H9 (cell line): ENCODE results near the gene HAUS7. TPM values are rescaled to one million over a fixed set of nuclear protein-coding genes. Genes with fewer than 3 reads are reported as not detected.

Experiments used
- DNase-seq: peaks from one replicate; pipeline ENCODE4 v3.0.0-alpha.2; 2017
- H2AFZ ChIP-seq: one replicate; pipeline ENCODE4 v1.6.1; 2013; ENCODE audit warnings: mild to moderate bottlenecking, low read length, control low read depth, moderate library complexity
- H2AK5ac ChIP-seq: 2 replicates; pipeline ENCODE4 v1.6.1; 2013; ENCODE audit warnings: low read length, control low read depth, mixed read lengths; ENCODE audit not compliant: insufficient read length
- H2BK120ac ChIP-seq: one replicate; pipeline ENCODE4 v1.6.1; 2013; ENCODE audit warnings: low read depth, mild to moderate bottlenecking, low read length, control low read depth, inconsistent platforms; ENCODE audit not compliant: poor library complexity, severe bottlenecking
- H2BK12ac ChIP-seq: 2 replicates; pipeline ENCODE4 v1.6.1; 2013; ENCODE audit warnings: low read length, control low read depth, mixed read lengths, low read depth; ENCODE audit not compliant: insufficient read length
- H2BK15ac ChIP-seq: 2 replicates; pipeline ENCODE4 v1.6.1; 2013; ENCODE audit warnings: low read depth, low read length, control low read depth
- H2BK20ac ChIP-seq: one replicate; pipeline ENCODE4 v1.6.1; 2013; ENCODE audit warnings: low read depth, mild to moderate bottlenecking, low read length, control low read depth, inconsistent platforms; ENCODE audit not compliant: poor library complexity, severe bottlenecking
- H2BK5ac ChIP-seq: 2 replicates; pipeline ENCODE4 v1.6.1; 2013; ENCODE audit warnings: low read length, control low read depth, mixed read lengths; ENCODE audit not compliant: insufficient read length
- H3K14ac ChIP-seq: 2 replicates; pipeline ENCODE4 v1.6.1; 2013; ENCODE audit warnings: low read length, control low read depth; ENCODE audit not compliant: insufficient read depth
- H3K18ac ChIP-seq: 2 replicates; pipeline ENCODE4 v1.6.1; 2013; ENCODE audit warnings: low read depth, mild to moderate bottlenecking, mixed read lengths, low read length, control low read depth; ENCODE audit not compliant: insufficient read length
- H3K23ac ChIP-seq: 2 replicates; pipeline ENCODE4 v1.6.1; 2013; ENCODE audit warnings: low read length, control low read depth, mixed read lengths, low read depth; ENCODE audit not compliant: insufficient read length
- H3K23me2 ChIP-seq: 2 replicates; pipeline ENCODE4 v1.6.1; 2013; ENCODE audit warnings: low read depth, mild to moderate bottlenecking, mixed read lengths, low read length, control low read depth; ENCODE audit not compliant: insufficient read length, poor library complexity, severe bottlenecking
- H3K27ac ChIP-seq: 2 replicates; pipeline ENCODE4 v1.5.1; 2013; ENCODE audit warnings: low read length, control low read depth, mixed read lengths, low read depth; ENCODE audit not compliant: insufficient read length
- H3K27me3 ChIP-seq: 2 replicates; pipeline ENCODE4 v1.6.1; 2013; ENCODE audit warnings: low read length, control low read depth, inconsistent platforms; ENCODE audit not compliant: insufficient read depth
- H3K4ac ChIP-seq: 2 replicates; pipeline ENCODE4 v1.6.1; 2013; ENCODE audit warnings: low read depth, mild to moderate bottlenecking, control low read depth, inconsistent platforms, low read length, moderate library complexity
- H3K4me1 ChIP-seq: 2 replicates; pipeline ENCODE4 v1.6.1; 2013; ENCODE audit warnings: low read length, control low read depth, inconsistent platforms; ENCODE audit not compliant: insufficient read depth
- H3K4me2 ChIP-seq: 2 replicates; pipeline ENCODE4 v1.6.1; 2013; ENCODE audit warnings: low read length, control low read depth, mixed read lengths; ENCODE audit not compliant: insufficient read length, insufficient read depth
- H3K56ac ChIP-seq: 2 replicates; pipeline ENCODE4 v1.6.1; 2013; ENCODE audit warnings: low read depth, mild to moderate bottlenecking, mixed read lengths, low read length, control low read depth; ENCODE audit not compliant: insufficient read length
- H3K79me1 ChIP-seq: 2 replicates; pipeline ENCODE4 v1.6.1; 2013; ENCODE audit warnings: low read depth, mild to moderate bottlenecking, moderate library complexity, low read length, control low read depth, inconsistent platforms; ENCODE audit not compliant: insufficient read depth, poor library complexity, severe bottlenecking
- H3K79me2 ChIP-seq: 2 replicates; pipeline ENCODE4 v1.6.1; 2013; ENCODE audit warnings: low read length, control low read depth, inconsistent platforms; ENCODE audit not compliant: insufficient read depth
- H3K9ac ChIP-seq: 2 replicates; pipeline ENCODE4 v1.6.1; 2013; ENCODE audit warnings: low read length, control low read depth, mixed read lengths; ENCODE audit not compliant: insufficient read length; ENCODE audit errors: extremely low read depth
- H3K9me3 ChIP-seq: one replicate; pipeline ENCODE4 v1.6.1; 2013; ENCODE audit warnings: low read depth, low read length, inconsistent platforms; ENCODE audit not compliant: control insufficient read depth
- H3T11ph ChIP-seq: one replicate; pipeline ENCODE4 v1.6.1; 2013; ENCODE audit warnings: mild to moderate bottlenecking, low read length, control low read depth, inconsistent platforms
- H4K20me1 ChIP-seq: one replicate; pipeline ENCODE4 v1.6.1; 2013; ENCODE audit not compliant: control insufficient read depth, insufficient read length, insufficient read depth
- H4K5ac ChIP-seq: 2 replicates; pipeline ENCODE4 v1.6.1; 2013; ENCODE audit warnings: low read depth, mild to moderate bottlenecking, mixed read lengths, low read length, control low read depth; ENCODE audit not compliant: insufficient read length
- H4K8ac ChIP-seq: replicated peaks from 2 replicates; pipeline ENCODE4 v1.6.1; 2013; ENCODE audit warnings: low read length, control low read depth, mixed read lengths, low read depth; ENCODE audit not compliant: insufficient read length
- H4K91ac ChIP-seq: 2 replicates; pipeline ENCODE4 v1.6.1; 2013; ENCODE audit warnings: low read depth, mild to moderate bottlenecking, moderate library complexity, mixed read lengths, low read length, control low read depth; ENCODE audit not compliant: insufficient read length
- H3K27ac Mint-ChIP-seq, 3 experiments: 2 replicates in 2 of 3; 3 replicates in 1 of 3; pipeline ENCODE4 v1.8.0; 2020 to 2021; ENCODE audit warnings: mixed read lengths in 3 of 3, mild to moderate bottlenecking in 1 of 3, moderate library complexity in 1 of 3
- H3K27me3 Mint-ChIP-seq: 2 replicates; pipeline ENCODE4 v1.8.0; 2021; ENCODE audit warnings: low read depth, mild to moderate bottlenecking, moderate library complexity, mixed read lengths
- H3K36me3 Mint-ChIP-seq, 3 experiments: 2 replicates in 2 of 3; 3 replicates in 1 of 3; pipeline ENCODE4 v1.8.0; 2020 to 2021; ENCODE audit warnings: low read depth in 3 of 3, mixed read lengths in 3 of 3; ENCODE audit not compliant: insufficient read depth in 1 of 3
- H3K4me1 Mint-ChIP-seq, 2 experiments: 2 replicates each; pipeline ENCODE4 v1.8.0; 2020; ENCODE audit warnings: mixed read lengths in 2 of 2
- H3K4me3 Mint-ChIP-seq, 2 experiments: 2 replicates in 1 of 2; 3 replicates in 1 of 2; pipeline ENCODE4 v1.8.0; 2020 to 2021; ENCODE audit warnings: mild to moderate bottlenecking in 2 of 2, mixed read lengths in 2 of 2, moderate library complexity in 1 of 2
- H3K9me3 Mint-ChIP-seq, 2 experiments: 2 replicates in 1 of 2; 3 replicates in 1 of 2; pipeline ENCODE4 v1.8.0; 2020; ENCODE audit warnings: mild to moderate bottlenecking in 2 of 2, mixed read lengths in 2 of 2, moderate library complexity in 1 of 2
- CTCF ChIP-seq: fragments of 200-600 bp; sonication (generic); conservative IDR thresholded peaks from 3 replicates; pipeline ENCODE4 v1.8.0; 2021; ENCODE audit warnings: antibody characterized with exemption, mild to moderate bottlenecking
- WGBS: extraction: QIAGEN DNeasy Blood & Tissue Kit; methylation state at CpG from one replicate; pipeline ENCODE4 v1.1.7; 2013; ENCODE audit warnings: missing lambda C conversion rate, low lambda C conversion rate, mixed read lengths; ENCODE audit not compliant: insufficient read length; ENCODE audit errors: extremely low coverage; 5-methylcytosine and 5-hydroxymethylcytosine counted together
- total RNA-seq: library from RNA; stranded (reverse); gene quantifications from 2 replicates; pipeline ENCODE4 v1.2.1, GENCODE V29; 2021

HAUS7 gene
- total RNA-seq, 1 experiment from 2014 or later, result 45.3 TPM

GRCh38 chrX:153491351-153491914, 21.1 kb upstream of the HAUS7 start:
- no peak for TF ChIP-seq CTCF
- H3K9me3 ChIP-seq, result peaks cover 25% of the 10 kb centered on the region
- no peak overlapping the region for H3K9ac ChIP-seq
- no peak overlapping the region for H2BK120ac ChIP-seq
- Mint-ChIP-seq H3K36me3 (peaks cover 0 to 2% (median 0%) of the 10 kb centered on the region in 3 experiments; a peak in 1 of 7 replicates), H3K27me3 (peaks cover 10% of the 10 kb centered on the region), H3K4me3 (no peak overlapping the region), H3K27ac (no peak overlapping the region), H3K9me3 (peaks cover 40 to 70% of the 10 kb centered on the region in 2 experiments), H3K4me1 (peaks cover 0 to 7% of the 10 kb centered on the region in 2 experiments; a peak in 2 of 4 replicates)
- no peaks in the 10 kb centered on the region for H3K79me1 ChIP-seq
- no peak overlapping the region for H2BK5ac ChIP-seq
- H3K4ac ChIP-seq, result no peak overlapping the region
- H3K79me2 ChIP-seq, result no peaks in the 10 kb centered on the region
- H3K14ac ChIP-seq, result no peak overlapping the region
- H2BK12ac ChIP-seq, result no peak overlapping the region
- H2AK5ac ChIP-seq, result no peak overlapping the region
- H3K4me1 ChIP-seq, result no peaks in the 10 kb centered on the region
- DNase-seq, result no peak
- no peak overlapping the region for H3K23ac ChIP-seq
- H3K27me3 ChIP-seq, result no peaks in the 10 kb centered on the region
- no peak overlapping the region for H2AFZ ChIP-seq
- no peaks in the 10 kb centered on the region for H4K20me1 ChIP-seq
- H3K27ac ChIP-seq, result no peak overlapping the region
- no peak overlapping the region for H4K91ac ChIP-seq
- WGBS, result no CpG with 5 or more reads among the region's 10 CpGs
- no peaks in the 10 kb centered on the region for H3K23me2 ChIP-seq
- no peak overlapping the region for H4K8ac ChIP-seq
- no peak overlapping the region for H3T11ph ChIP-seq
- no peak overlapping the region for H2BK20ac ChIP-seq
- no peak overlapping the region for H3K56ac ChIP-seq
- no peak overlapping the region for H2BK15ac ChIP-seq
- H3K4me2 ChIP-seq, result no peak overlapping the region
- no peak overlapping the region for H4K5ac ChIP-seq
- no peak overlapping the region for H3K18ac ChIP-seq
